ENCODE data around the gene ZSCAN29. TPM values are rescaled to one million over a fixed set of nuclear protein-coding genes. Genes with fewer than 3 reads are reported as not detected.

Gene ZSCAN29
- polyA plus RNA-seq, 1 of the 3 experiments (the other 2 are of a cell fraction), result 5.7 TPM

DNA sequence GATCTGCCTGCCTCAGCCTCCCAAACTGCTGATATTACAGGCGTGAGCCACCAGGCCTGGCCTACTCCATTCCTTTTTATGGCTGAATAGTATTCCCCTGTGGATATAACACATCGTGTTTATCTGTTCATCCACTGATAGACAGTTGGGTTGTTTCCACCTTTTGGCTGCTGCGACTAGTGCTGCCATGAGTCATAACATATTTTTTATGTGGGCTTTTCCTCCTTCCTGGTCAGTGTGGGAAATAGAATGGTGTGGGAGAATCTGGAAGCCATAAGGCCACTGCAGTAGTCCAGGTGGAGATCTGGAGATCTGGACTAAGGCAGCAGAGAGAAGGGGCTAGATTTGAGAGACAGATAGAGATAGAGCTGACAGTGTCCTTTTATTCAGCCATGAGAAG is 56.7 kb downstream of the ZSCAN29 start (continued):
- no peak for TF ChIP-seq SMC3 (IDR thresholded peaks at IDR 0.05; ENCODE audit: low read depth, low read length)
- no peak for TF ChIP-seq MEF2A (IDR thresholded peaks at IDR 0.05; ENCODE audit: borderline replicate concordance, low read depth)

DNA sequence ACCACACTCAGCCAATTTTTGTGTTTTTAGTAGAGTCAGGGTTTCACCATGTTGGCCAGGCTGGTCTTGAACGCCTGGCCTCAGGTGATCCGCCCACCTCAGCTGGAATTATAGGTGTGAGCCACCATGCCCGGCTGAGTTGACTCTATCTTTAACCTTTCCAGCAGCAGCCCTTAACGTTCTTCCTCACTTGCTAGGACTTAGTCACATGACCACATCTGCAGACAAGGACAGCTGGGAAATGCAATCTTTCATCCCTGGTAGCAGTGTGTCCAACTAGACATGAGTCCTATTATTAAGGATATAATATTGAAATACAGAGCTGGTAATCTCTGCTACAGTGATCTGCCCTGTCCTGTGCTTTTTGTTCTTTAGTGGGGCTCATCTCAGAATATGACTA is 58.5 kb downstream of the ZSCAN29 start:
- no peak for DNase-seq
- WGBS (ENCODE audit: low lambda C conversion rate), result 19% methylated on average over 4 of the region's 4 CpGs
- Histone ChIP-seq H3K9me3 (no peaks in the 10 kb centered on the region), H3K4me2 (no peak overlapping the region), H3F3A (replicated peaks; ENCODE audit: insufficient read depth) (no peaks in the 10 kb centered on the region), H3K27me3 (ENCODE audit: insufficient read depth) (peaks cover 36% of the 10 kb centered on the region; the same call in 1 of the 2 replicates), H3K9me2 (no peaks in the 10 kb centered on the region), H3K4me3 (ENCODE audit: low read depth in 2 of 2, low read length in 1 of 2) (no peak overlapping the region), H3K79me2 (ENCODE audit: insufficient read depth) (no peaks in the 10 kb centered on the region), H3K9ac (no peak overlapping the region), H3K36me3 (replicated peaks in 1 of 2; ENCODE audit: control insufficient read depth in 1 of 2, insufficient read depth in 2 of 2, low read length in 1 of 2) (no peaks in the 10 kb centered on the region), H4K20me1 (ENCODE audit: insufficient read depth) (no peaks in the 10 kb centered on the region), H3K4me1 (ENCODE audit: control insufficient read depth in 1 of 2, insufficient read depth in 2 of 2, low read depth in 1 of 2, low read length in 1 of 2) (no peaks in the 10 kb centered on the region), H2AFZ (ENCODE audit: low read depth) (no peak overlapping the region), H3K27ac (ENCODE audit: low read depth in 2 of 2, low read length in 1 of 2) (no peak overlapping the region)
- ChIA-PET CTCF (interaction anchor here (1.2 kb wide), 1 partner anchor 87 kb away, joined by 3 read pairs; no protein-coding TSS in a partner anchor), POLR2A (no interaction called here)
- TF ChIP-seq GATA2 (CRISPR knock-in tag; IDR thresholded peaks at IDR 0.05) (no peak), NFIC (IDR thresholded peaks at IDR 0.05; ENCODE audit: borderline replicate concordance) (no peak), RCOR1 (IDR thresholded peaks at IDR 0.05; ENCODE audit: low read length) (no peak), JUND (IDR thresholded peaks at IDR 0.05) (no peak), EP300 (IDR thresholded peaks at IDR 0.05; ENCODE audit: borderline replicate concordance in 1 of 2, low read depth in 1 of 2, low read length in 1 of 2) (no peak), EZH2phosphoT487 (IDR thresholded peaks at IDR 0.05; ENCODE audit: borderline replicate concordance, low read depth) (no peak), RXRA (IDR thresholded peaks at IDR 0.05; ENCODE audit: borderline replicate concordance, low read depth) (no peak), RAD21 (IDR thresholded peaks at IDR 0.05; ENCODE audit: low read length) (no peak), RFX5 (IDR thresholded peaks at IDR 0.05; ENCODE audit: low read length) (no peak), NRF1 (IDR thresholded peaks at IDR 0.05; ENCODE audit: low read depth, low read length) (no peak), SMC3 (IDR thresholded peaks at IDR 0.05; ENCODE audit: low read depth, low read length) (no peak), GABPA (IDR thresholded peaks at IDR 0.05; ENCODE audit: low read depth) (no peak), FOXM1 (IDR thresholded peaks at IDR 0.05; ENCODE audit: low read depth) (no peak)
- TF ChIP-seq, protein P1, sequence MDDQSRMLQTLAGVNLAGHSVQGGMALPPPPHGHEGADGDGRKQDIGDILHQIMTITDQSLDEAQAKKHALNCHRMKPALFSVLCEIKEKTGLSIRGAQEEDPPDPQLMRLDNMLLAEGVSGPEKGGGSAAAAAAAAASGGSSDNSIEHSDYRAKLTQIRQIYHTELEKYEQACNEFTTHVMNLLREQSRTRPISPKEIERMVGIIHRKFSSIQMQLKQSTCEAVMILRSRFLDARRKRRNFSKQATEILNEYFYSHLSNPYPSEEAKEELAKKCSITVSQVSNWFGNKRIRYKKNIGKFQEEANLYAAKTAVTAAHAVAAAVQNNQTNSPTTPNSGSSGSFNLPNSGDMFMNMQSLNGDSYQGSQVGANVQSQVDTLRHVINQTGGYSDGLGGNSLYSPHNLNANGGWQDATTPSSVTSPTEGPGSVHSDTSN (IDR thresholded peaks at IDR 0.05), result no peak
- TF ChIP-seq, protein P2, sequence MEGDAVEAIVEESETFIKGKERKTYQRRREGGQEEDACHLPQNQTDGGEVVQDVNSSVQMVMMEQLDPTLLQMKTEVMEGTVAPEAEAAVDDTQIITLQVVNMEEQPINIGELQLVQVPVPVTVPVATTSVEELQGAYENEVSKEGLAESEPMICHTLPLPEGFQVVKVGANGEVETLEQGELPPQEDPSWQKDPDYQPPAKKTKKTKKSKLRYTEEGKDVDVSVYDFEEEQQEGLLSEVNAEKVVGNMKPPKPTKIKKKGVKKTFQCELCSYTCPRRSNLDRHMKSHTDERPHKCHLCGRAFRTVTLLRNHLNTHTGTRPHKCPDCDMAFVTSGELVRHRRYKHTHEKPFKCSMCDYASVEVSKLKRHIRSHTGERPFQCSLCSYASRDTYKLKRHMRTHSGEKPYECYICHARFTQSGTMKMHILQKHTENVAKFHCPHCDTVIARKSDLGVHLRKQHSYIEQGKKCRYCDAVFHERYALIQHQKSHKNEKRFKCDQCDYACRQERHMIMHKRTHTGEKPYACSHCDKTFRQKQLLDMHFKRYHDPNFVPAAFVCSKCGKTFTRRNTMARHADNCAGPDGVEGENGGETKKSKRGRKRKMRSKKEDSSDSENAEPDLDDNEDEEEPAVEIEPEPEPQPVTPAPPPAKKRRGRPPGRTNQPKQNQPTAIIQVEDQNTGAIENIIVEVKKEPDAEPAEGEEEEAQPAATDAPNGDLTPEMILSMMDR (IDR thresholded peaks at IDR 0.05), result no peak
- TF ChIP-seq, protein P3, sequence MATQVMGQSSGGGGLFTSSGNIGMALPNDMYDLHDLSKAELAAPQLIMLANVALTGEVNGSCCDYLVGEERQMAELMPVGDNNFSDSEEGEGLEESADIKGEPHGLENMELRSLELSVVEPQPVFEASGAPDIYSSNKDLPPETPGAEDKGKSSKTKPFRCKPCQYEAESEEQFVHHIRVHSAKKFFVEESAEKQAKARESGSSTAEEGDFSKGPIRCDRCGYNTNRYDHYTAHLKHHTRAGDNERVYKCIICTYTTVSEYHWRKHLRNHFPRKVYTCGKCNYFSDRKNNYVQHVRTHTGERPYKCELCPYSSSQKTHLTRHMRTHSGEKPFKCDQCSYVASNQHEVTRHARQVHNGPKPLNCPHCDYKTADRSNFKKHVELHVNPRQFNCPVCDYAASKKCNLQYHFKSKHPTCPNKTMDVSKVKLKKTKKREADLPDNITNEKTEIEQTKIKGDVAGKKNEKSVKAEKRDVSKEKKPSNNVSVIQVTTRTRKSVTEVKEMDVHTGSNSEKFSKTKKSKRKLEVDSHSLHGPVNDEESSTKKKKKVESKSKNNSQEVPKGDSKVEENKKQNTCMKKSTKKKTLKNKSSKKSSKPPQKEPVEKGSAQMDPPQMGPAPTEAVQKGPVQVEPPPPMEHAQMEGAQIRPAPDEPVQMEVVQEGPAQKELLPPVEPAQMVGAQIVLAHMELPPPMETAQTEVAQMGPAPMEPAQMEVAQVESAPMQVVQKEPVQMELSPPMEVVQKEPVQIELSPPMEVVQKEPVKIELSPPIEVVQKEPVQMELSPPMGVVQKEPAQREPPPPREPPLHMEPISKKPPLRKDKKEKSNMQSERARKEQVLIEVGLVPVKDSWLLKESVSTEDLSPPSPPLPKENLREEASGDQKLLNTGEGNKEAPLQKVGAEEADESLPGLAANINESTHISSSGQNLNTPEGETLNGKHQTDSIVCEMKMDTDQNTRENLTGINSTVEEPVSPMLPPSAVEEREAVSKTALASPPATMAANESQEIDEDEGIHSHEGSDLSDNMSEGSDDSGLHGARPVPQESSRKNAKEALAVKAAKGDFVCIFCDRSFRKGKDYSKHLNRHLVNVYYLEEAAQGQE (IDR thresholded peaks at IDR 0.05; ENCODE audit: low read depth, low read length), result no peak

Other genes with a start within 250 kb of the ZSCAN29 start
- gene TMEM62, start 237.5 kb downstream of the ZSCAN29 start, polyA plus RNA-seq (2012; rRNA removed), result 3.3 and 4.3 TPM in 2 replicates
- 63.6 and 81.7 TPM in 2 replicates for gene CCNDBP1, start 185.6 kb downstream of the ZSCAN29 start, polyA plus RNA-seq (2012; rRNA removed)
- not detected in 2 replicates for gene EPB42, start 150.0 kb downstream of the ZSCAN29 start, polyA plus RNA-seq (2012; rRNA removed)
- not detected in 2 replicates for gene TGM5, start 104.1 kb downstream of the ZSCAN29 start, polyA plus RNA-seq (2012; rRNA removed)
- not detected in 2 replicates for gene TGM7, start 68.8 kb downstream of the ZSCAN29 start, polyA plus RNA-seq (2012; rRNA removed)
- gene LCMT2, start 40.5 kb downstream of the ZSCAN29 start, polyA plus RNA-seq (2012; rRNA removed), result 7.1 and 9.6 TPM in 2 replicates
- 6.6 and 8.5 TPM in 2 replicates for gene TUBGCP4, start 58 bp upstream of the ZSCAN29 start, polyA plus RNA-seq (2012; rRNA removed)
- 27.1 and 46.5 TPM in 2 replicates for gene TP53BP1, start 122.1 kb upstream of the ZSCAN29 start, polyA plus RNA-seq (2012; rRNA removed)
- gene MAP1A, start 146.6 kb upstream of the ZSCAN29 start, polyA plus RNA-seq (2012; rRNA removed), result 5.3 and 6.0 TPM in 2 replicates
- 14.2 and 28.5 TPM in 2 replicates for gene PPIP5K1, start 219.2 kb upstream of the ZSCAN29 start, polyA plus RNA-seq (2012; rRNA removed)
- 1.8 and 3.1 TPM in 2 replicates for gene CKMT1B, start 223.0 kb upstream of the ZSCAN29 start, polyA plus RNA-seq (2012; rRNA removed)
- gene STRC, start 247.8 kb upstream of the ZSCAN29 start, polyA plus RNA-seq (2012; rRNA removed), result 0.03 and 0.05 TPM in 2 replicates